GM21786 (cell line): ENCODE measurements around the gene GUCY2D.
"Not testable (repeated sequence)": the region's sequence is repeated elsewhere in the genome, so short reads cannot be mapped to it uniquely, and the experiment has no call there.

Experiments
- ATAC-seq: cut with Tn5 transposase; IDR thresholded peaks from one replicate; pipeline ENCODE4 v1.9.1; 2021; ENCODE audit not compliant: unreplicated experiment

GUCY2D gene

GRCh38 chr17:8016632-8017424 is 14.4 kb downstream of the GUCY2D start:
- no peak for ATAC-seq

GRCh38 chr17:8018436-8018835 is 16.0 kb downstream of the GUCY2D start:
- ATAC-seq, result no peak

GRCh38 chr17:8019166-8019565 is 16.8 kb downstream of the GUCY2D start:
- ATAC-seq, result no peak

GRCh38 chr17:8019665-8020650 is 17.5 kb downstream of the GUCY2D start:
- ATAC-seq, result no peak

GRCh38 chr17:8020776-8021564 is 18.6 kb downstream of the GUCY2D start:
- no peak for ATAC-seq

GRCh38 chr17:8021565-8022359 is 19.3 kb downstream of the GUCY2D start:
- ATAC-seq, result no peak

- no peak for ATAC-seq
Measured at GRCh38 chr17:8022360-8023003, 20.1 kb downstream of the GUCY2D start.

GRCh38 chr17:8024161-8024560 is 21.7 kb downstream of the GUCY2D start:
- not testable (repeated sequence) for ATAC-seq

GRCh38 chr17:8025176-8025911 is 22.9 kb downstream of the GUCY2D start:
- no peak for ATAC-seq

GRCh38 chr17:8029121-8029520 is 26.7 kb downstream of the GUCY2D start:
- ATAC-seq, result no peak

- ATAC-seq, result no peak
Measured at GRCh38 chr17:8031261-8031661, 28.8 kb downstream of the GUCY2D start.

- ATAC-seq, result no peak
Measured at GRCh38 chr17:8031950-8032349, 29.5 kb downstream of the GUCY2D start.

- no peak for ATAC-seq
Measured at GRCh38 chr17:8032442-8032841, 30.0 kb downstream of the GUCY2D start.

- ATAC-seq, result no peak
Measured at GRCh38 chr17:8038954-8039610, 36.7 kb downstream of the GUCY2D start, which contains the start of gene ALOX15B. Gene ALOX15B, plus strand, starts transcription at chr17:8039059. Its CDS starts 97 bp downstream, at chr17:8039156.

- ATAC-seq, result no peak
Measured at GRCh38 chr17:8039611-8040168, 37.3 kb downstream of the GUCY2D start.

GRCh38 chr17:8041249-8041928 is 39.0 kb downstream of the GUCY2D start:
- no peak for ATAC-seq

GRCh38 chr17:8041979-8042378 is 39.6 kb downstream of the GUCY2D start:
- ATAC-seq, result no peak
